ENCODE data around the gene STAT1.
A peak's percentile ranks its signal among the peaks of the same experiment; 100 is the strongest.

STAT1 gene

GRCh38 chr2:191051825-191052778 is 38.1 kb upstream of the STAT1 start:
- no peak overlapping the region for H3K4me3 ChIP-seq (replicated peaks; ENCODE audit: low read depth, low read length)
- TF ChIP-seq CTCF (IDR thresholded peaks at IDR 0.05; ENCODE audit: low read depth, low read length, missing control alignments): peak; percentile 35
- DNase-seq (ENCODE audit: extremely low read depth, low read depth): no peak

- no peak for DNase-seq (ENCODE audit: extremely low read depth, low read depth)
- no peak for TF ChIP-seq CTCF (IDR thresholded peaks at IDR 0.05; ENCODE audit: low read depth, low read length, missing control alignments)
- no peak overlapping the region for H3K4me3 ChIP-seq (replicated peaks; ENCODE audit: low read depth, low read length)
These were observed 37.2 kb upstream of the STAT1 start for GRCh38 chr2:191051177-191051576.

- DNase-seq (ENCODE audit: extremely low read depth, low read depth): no peak
- no peak for TF ChIP-seq CTCF (IDR thresholded peaks at IDR 0.05; ENCODE audit: low read depth, low read length, missing control alignments)
- no peak overlapping the region for H3K4me3 ChIP-seq (replicated peaks; ENCODE audit: low read depth, low read length)
These were observed 36.6 kb upstream of the STAT1 start for GRCh38 chr2:191050640-191050987.

- no peak for DNase-seq (ENCODE audit: extremely low read depth, low read depth)
- no peak overlapping the region for H3K4me3 ChIP-seq (replicated peaks; ENCODE audit: low read depth, low read length)
- no peak for TF ChIP-seq CTCF (IDR thresholded peaks at IDR 0.05; ENCODE audit: low read depth, low read length, missing control alignments)
These were observed 36.0 kb upstream of the STAT1 start for GRCh38 chr2:191049728-191050639.

GRCh38 chr2:191048073-191048472 is 34.1 kb upstream of the STAT1 start:
- no peak for TF ChIP-seq CTCF (IDR thresholded peaks at IDR 0.05; ENCODE audit: low read depth, low read length, missing control alignments)

GRCh38 chr2:191045141-191045540 is 31.2 kb upstream of the STAT1 start:
- no peak for DNase-seq (ENCODE audit: extremely low read depth, low read depth)
- TF ChIP-seq CTCF (IDR thresholded peaks at IDR 0.05; ENCODE audit: low read depth, low read length, missing control alignments): no peak
- H3K4me3 ChIP-seq (replicated peaks; ENCODE audit: low read depth, low read length): no peak overlapping the region

More at GRCh38 chr2:191048073-191048472, 34.1 kb upstream of the STAT1 start:
- H3K4me3 ChIP-seq (replicated peaks; ENCODE audit: low read depth, low read length): no peak overlapping the region
- DNase-seq (ENCODE audit: extremely low read depth, low read depth): no peak

Data from HFF-Myc (cell line).